Osteoblast (primary cell): ENCODE measurements around the gene NOP58. TPM values are rescaled to one million over a fixed set of nuclear protein-coding genes. Genes with fewer than 3 reads are reported as not detected.
"Not testable (repeated sequence)": the region's sequence is repeated elsewhere in the genome, so short reads cannot be mapped to it uniquely, and the experiment has no call there.

ENCODE experiments used
- DNase-seq: peaks from one replicate; pipeline ENCODE4 v3.0.0; 2011; ENCODE audit warnings: low spot score, mixed read lengths; ENCODE audit not compliant: insufficient read length; ENCODE audit errors: missing footprints
- H2AFZ ChIP-seq: 2 replicates; pipeline ENCODE4 v1.6.0; 2011; ENCODE audit warnings: mild to moderate bottlenecking, low read length
- H3K27ac ChIP-seq: 2 replicates; pipeline ENCODE4 v1.5.1; 2011; ENCODE audit warnings: mild to moderate bottlenecking, low read depth, low read length, moderate library complexity
- H3K27me3 ChIP-seq: 2 replicates; pipeline ENCODE4 v1.6.0; 2012; ENCODE audit warnings: mild to moderate bottlenecking, control low read depth, inconsistent platforms, low read length, moderate library complexity; ENCODE audit not compliant: insufficient read depth
- H3K36me3 ChIP-seq: 2 replicates; pipeline ENCODE4 v1.5.1; 2011; ENCODE audit warnings: mild to moderate bottlenecking, low read length, control low read depth, moderate library complexity; ENCODE audit not compliant: insufficient read depth
- H3K4me1 ChIP-seq: 2 replicates; pipeline ENCODE4 v1.5.1; 2011; ENCODE audit warnings: mild to moderate bottlenecking, low read length, control low read depth, moderate library complexity; ENCODE audit not compliant: insufficient read depth
- H3K4me2 ChIP-seq: 2 replicates; pipeline ENCODE4 v1.6.0; 2011; ENCODE audit warnings: mild to moderate bottlenecking, low read length; ENCODE audit not compliant: insufficient read depth
- H3K4me3 ChIP-seq: fragments of 200-600 bp; sonication (generic); 3 replicates; pipeline ENCODE4 v1.5.1; 2012; ENCODE audit warnings: mild to moderate bottlenecking, low read length, inconsistent platforms; ENCODE audit not compliant: insufficient read depth
- H3K79me2 ChIP-seq: 2 replicates; pipeline ENCODE4 v1.6.0; 2012; ENCODE audit warnings: mild to moderate bottlenecking, low read length, control low read depth, inconsistent platforms; ENCODE audit not compliant: insufficient read depth
- H3K9me3 ChIP-seq: 2 replicates; pipeline ENCODE4 v1.5.1; 2011; ENCODE audit warnings: low read depth, low read length, control low read depth
- H4K20me1 ChIP-seq: 2 replicates; pipeline ENCODE4 v1.6.0; 2012; ENCODE audit warnings: mild to moderate bottlenecking, low read length, control low read depth; ENCODE audit not compliant: insufficient read depth
- CTCF ChIP-seq: IDR thresholded peaks from 2 replicates; pipeline ENCODE4 v1.5.1; 2011; ENCODE audit warnings: mild to moderate bottlenecking, low read depth, low read length, moderate library complexity; ENCODE audit errors: extremely low read depth
- total RNA-seq: library from RNA; depleted of rRNA; stranded (reverse); fragments of >200 nt; gene quantifications from 2 replicates; pipeline ENCODE4 v1.2.3, GENCODE V29; 2012

The NOP58 gene
- total RNA-seq, 1 donor = 41.3 TPM

GRCh38 chr2:202261531-202261930, 4.0 kb upstream of the NOP58 start:
- H3K9me3 ChIP-seq = no peaks in the 10 kb centered on the region
- no peaks in the 10 kb centered on the region for H3K36me3 ChIP-seq
- no peak overlapping the region for H3K4me3 ChIP-seq
- H4K20me1 ChIP-seq = peaks cover 7% of the 10 kb centered on the region
- H3K27ac ChIP-seq = no peak overlapping the region
- no peaks in the 10 kb centered on the region for H3K27me3 ChIP-seq
- no peaks in the 10 kb centered on the region for H3K4me1 ChIP-seq
- H3K79me2 ChIP-seq = peaks cover 10% of the 10 kb centered on the region
- DNase-seq = no peak
- no peak for TF ChIP-seq CTCF
- no peak overlapping the region for H3K4me2 ChIP-seq
- no peak overlapping the region for H2AFZ ChIP-seq

GRCh38 chr2:202267495-202267894, 1.9 kb downstream of the NOP58 start:
- peak; percentile 14 for DNase-seq
- H4K20me1 ChIP-seq = peaks cover 54% of the 10 kb centered on the region
- peak overlapping the region; percentile 94 for H3K4me3 ChIP-seq
- no peaks in the 10 kb centered on the region for H3K36me3 ChIP-seq
- H3K79me2 ChIP-seq = peaks cover 69% of the 10 kb centered on the region
- no peaks in the 10 kb centered on the region for H3K27me3 ChIP-seq
- H3K4me2 ChIP-seq = peak overlapping the region; percentile 97
- H3K4me1 ChIP-seq = peaks cover 9% of the 10 kb centered on the region
- H3K9me3 ChIP-seq = no peaks in the 10 kb centered on the region
- no peak overlapping the region for H2AFZ ChIP-seq
- H3K27ac ChIP-seq = peak overlapping the region; percentile 99
- TF ChIP-seq CTCF = no peak

- Histone ChIP-seq H3K4me2 (peak overlapping the region; percentile 3), H4K20me1 (peaks cover 64% of the 10 kb centered on the region), H3K36me3 (no peaks in the 10 kb centered on the region), H3K79me2 (peaks cover 89% of the 10 kb centered on the region), H3K4me3 (no peak overlapping the region), H3K9me3 (no peaks in the 10 kb centered on the region), H2AFZ (no peak overlapping the region), H3K27ac (no peak overlapping the region), H3K4me1 (peaks cover 9% of the 10 kb centered on the region), H3K27me3 (no peaks in the 10 kb centered on the region)
- no peak for DNase-seq
- no peak for TF ChIP-seq CTCF
Observed at GRCh38 chr2:202269585-202269984, 4.0 kb downstream of the NOP58 start.

GRCh38 chr2:202270487-202270886, 4.9 kb downstream of the NOP58 start:
- no peak overlapping the region for H3K4me3 ChIP-seq
- TF ChIP-seq CTCF = no peak
- no peak overlapping the region for H2AFZ ChIP-seq
- H3K27ac ChIP-seq = peak overlapping the region; percentile 19
- peaks cover 10% of the 10 kb centered on the region for H3K4me1 ChIP-seq
- H3K36me3 ChIP-seq = no peaks in the 10 kb centered on the region
- H3K9me3 ChIP-seq = no peaks in the 10 kb centered on the region
- peaks cover 98% of the 10 kb centered on the region for H3K79me2 ChIP-seq
- peaks cover 68% of the 10 kb centered on the region for H4K20me1 ChIP-seq
- DNase-seq = no peak
- no peaks in the 10 kb centered on the region for H3K27me3 ChIP-seq
- no peak overlapping the region for H3K4me2 ChIP-seq

- not testable (repeated sequence) for H3K4me3 ChIP-seq, H3K27me3 ChIP-seq, H2AFZ ChIP-seq, H3K4me2 ChIP-seq, H3K9me3 ChIP-seq
- Histone ChIP-seq H3K27ac (peak overlapping the region; percentile 32), H3K36me3 (peaks cover 25% of the 10 kb centered on the region), H4K20me1 (peaks cover 57% of the 10 kb centered on the region), H3K79me2 (peaks cover 93% of the 10 kb centered on the region), H3K4me1 (peaks cover 30% of the 10 kb centered on the region)
- DNase-seq = peak; percentile 91
Observed at GRCh38 chr2:202276078-202276720, 10.6 kb downstream of the NOP58 start.
